Endothelial cell of umbilical vein (primary cell): ENCODE data around the gene NEB.
"Not testable (repeated sequence)": the region's sequence is repeated elsewhere in the genome, so short reads cannot be mapped to it uniquely, and the experiment has no call there.

Source experiments
- CTCF ChIP-seq, 2 donors: IDR thresholded peaks; 1 replicate in 1 of 2; 2 replicates in 1 of 2; pipeline ENCODE4 v1.5.1; 2011; ENCODE audit warnings: low read length in 2 of 2, mild to moderate bottlenecking in 2 of 2, moderate library complexity in 2 of 2, control low read depth in 1 of 2, inconsistent platforms in 1 of 2, low read depth in 1 of 2; ENCODE audit not compliant: insufficient read depth in 1 of 2; ENCODE audit errors: extremely low read depth in 1 of 2
- EZH2 ChIP-seq: IDR thresholded peaks from 2 replicates; pipeline ENCODE4 v1.6.1; 2012; ENCODE audit warnings: borderline replicate concordance, low read depth, mild to moderate bottlenecking, moderate library complexity, low read length, inconsistent platforms; ENCODE audit not compliant: severe bottlenecking
- MAX ChIP-seq: IDR thresholded peaks from 2 replicates; pipeline ENCODE4 v1.6.1; 2011; ENCODE audit not compliant: insufficient read depth, insufficient read length
- POLR2A ChIP-seq: IDR thresholded peaks from 2 replicates; pipeline ENCODE4 v1.6.1; 2012; ENCODE audit warnings: low read depth, mild to moderate bottlenecking, control low read depth, low read length
- POLR2AphosphoS5 ChIP-seq: IDR thresholded peaks from 2 replicates; pipeline ENCODE4 v1.6.1; 2012; ENCODE audit warnings: low read depth, mild to moderate bottlenecking, control low read depth, low read length, moderate library complexity; ENCODE audit not compliant: insufficient read depth

GRCh38 chr2:151596903-151597608 is 137.2 kb downstream of the NEB start:
- not testable (repeated sequence) for TF ChIP-seq CTCF (IDR thresholded peaks at IDR 0.05; ENCODE audit: extremely low read depth in 1 of 2, insufficient read depth in 1 of 2, low read depth in 1 of 2, low read length in 2 of 2); POLR2AphosphoS5; EZH2; POLR2A; MAX
